Mammary epithelial cell (primary cell): ENCODE results near the gene CDS1.

Experiments
- CTCF ChIP-seq, 2 donors: IDR thresholded peaks in 1 of 2; conservative IDR thresholded peaks in 1 of 2; 2 replicates each; pipeline ENCODE4 v1.5.1; 2011 to 2012; ENCODE audit warnings: inconsistent platforms in 2 of 2, low read length in 2 of 2, mild to moderate bottlenecking in 2 of 2, control low read depth in 1 of 2, low read depth in 1 of 2; ENCODE audit not compliant: insufficient read depth in 1 of 2; ENCODE audit errors: extremely low read depth in 1 of 2
- EZH2 ChIP-seq: IDR thresholded peaks from 2 replicates; pipeline ENCODE4 v1.6.1; 2012; ENCODE audit warnings: low read length, inconsistent platforms, borderline replicate concordance

DNA sequence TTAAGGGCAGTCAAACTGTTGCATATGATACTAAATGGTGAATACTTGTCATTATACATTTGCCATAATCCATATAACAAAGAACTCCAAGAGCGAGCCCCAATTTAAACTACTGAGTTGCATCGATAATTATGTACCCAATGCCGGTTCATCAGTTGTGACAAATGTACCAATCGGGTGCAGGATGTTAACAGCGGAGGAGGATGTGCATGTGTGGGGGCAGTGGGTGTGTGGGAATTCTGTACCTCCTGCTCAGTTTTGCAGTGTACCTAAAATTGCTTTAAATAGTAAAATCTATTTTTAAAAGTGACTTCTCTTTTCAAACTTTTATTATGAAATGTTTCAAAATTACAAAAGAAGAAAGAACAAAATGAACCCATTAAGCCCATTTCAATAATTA, 20.8 kb upstream of the CDS1 start:
- no peak for TF ChIP-seq CTCF (conservative IDR thresholded peaks at IDR 0.05 in 1 of 2, IDR thresholded peaks at IDR 0.05 in 1 of 2; ENCODE audit: extremely low read depth in 1 of 2, insufficient read depth in 1 of 2, low read depth in 1 of 2, low read length in 2 of 2)
- no peak for TF ChIP-seq EZH2
